Esophagus squamous epithelium (tissue), 5 donors: ENCODE results near the gene BNC2. TPM values are rescaled to one million over a fixed set of nuclear protein-coding genes. Genes with fewer than 3 reads are reported as not detected.

Source experiments
- DNase-seq: peaks from one replicate; lab custom pipeline; 2025; lab: John Stamatoyannopoulos, UW
- H3K27ac ChIP-seq, 4 donors: fragments of 200-600 bp; sonication (generic); one replicate each; pipeline ENCODE4 v1.5.1; 2016 to 2019; ENCODE audit warnings: mild to moderate bottlenecking in 1 of 4
- H3K27me3 ChIP-seq, 4 donors: fragments of 200-600 bp; sonication (generic); 1 replicate in 3 of 4; 2 replicates in 1 of 4; pipeline versions ENCODE4 v1.5.1 to v1.6.0; 2017 to 2021; ENCODE audit warnings: antibody characterized with exemption in 1 of 4
- H3K36me3 ChIP-seq, 3 donors: fragments of 200-600 bp; sonication (generic); one replicate each; pipeline ENCODE4 v1.5.1; 2016 to 2019
- H3K4me1 ChIP-seq, 3 donors: fragments of 200-600 bp; sonication (generic); one replicate each; pipeline ENCODE4 v1.5.1; 2017 to 2019
- H3K4me3 ChIP-seq, 4 donors: fragments of 200-600 bp; sonication (generic); 1 replicate in 3 of 4; 2 replicates in 1 of 4; pipeline ENCODE4 v1.5.1; 2016 to 2019; ENCODE audit warnings: mild to moderate bottlenecking in 2 of 4, moderate library complexity in 1 of 4
- H3K9me3 ChIP-seq, 3 donors: fragments of 200-600 bp; sonication (generic); one replicate each; pipeline ENCODE4 v1.5.1; 2016 to 2019
- CTCF ChIP-seq, 6 experiments: fragments of 450-650 bp in 4 of 6; fragments of 200-600 bp in 2 of 6; sonication (generic) in 2 of 6; IDR thresholded peaks; one replicate each; pipeline ENCODE4 v1.5.1; 2016 to 2019; ENCODE audit warnings: antibody characterized with exemption in 6 of 6, mild to moderate bottlenecking in 4 of 6, moderate library complexity in 4 of 6
- POLR2A ChIP-seq, 4 donors: fragments of 450-650 bp; IDR thresholded peaks; one replicate each; pipeline ENCODE4 v1.6.1; 2017; ENCODE audit warnings: antibody characterized with exemption in 4 of 4, mild to moderate bottlenecking in 4 of 4, moderate library complexity in 3 of 4
- WGBS, 2 donors: methylation state at CpG; one replicate each; pipeline ENCODE4 v1.1.5; 2018; 5-methylcytosine and 5-hydroxymethylcytosine counted together
- intact Hi-C: fragments of 100-400 bp; cut with DNase I; formaldehyde crosslinking; loops from one replicate; pipeline ENCODE4 v1.15.0; 2022
- total RNA-seq, 4 donors: library from RNA; depleted of rRNA; stranded (reverse); fragments of >200 nt; gene quantifications; one replicate each; pipeline ENCODE4 v1.1.0, GENCODE V29; 2016
- donor health status: DM: yes; HTN: yes; CAD: no.

Gene BNC2
- total RNA-seq, 4 donors from 2014 or later: 3.6 to 41.8 (median 8.5) TPM

- DNase-seq: no peak
- intact Hi-C loops: no loop called here
- H3K27ac ChIP-seq: no peak overlapping the region
- no peaks in the 10 kb centered on the region for H3K27me3 ChIP-seq
- peaks cover 0 to 28% (median 8%) of the 10 kb centered on the region in 3 donors for H3K4me1 ChIP-seq
- WGBS, 2 donors: 56 to 70% methylated on average over 3 of the region's 3 CpGs
- no peaks in the 10 kb centered on the region for H3K36me3 ChIP-seq
- TF ChIP-seq CTCF (IDR thresholded peaks at IDR 0.05) (no peak), POLR2A (IDR thresholded peaks at IDR 0.05) (no peak)
- H3K4me3 ChIP-seq: no peak overlapping the region
- no peaks in the 10 kb centered on the region for H3K9me3 ChIP-seq
Observed at GRCh38 chr9:16833296-16833835, 37.1 kb downstream of the BNC2 start.

GRCh38 chr9:16832101-16832500 lies 38.4 kb downstream of the BNC2 start:
- TF ChIP-seq CTCF (IDR thresholded peaks at IDR 0.05) (no peak), POLR2A (IDR thresholded peaks at IDR 0.05) (no peak)
- intact Hi-C loops: no loop called here
- Histone ChIP-seq H3K4me3 (no peak overlapping the region), H3K9me3 (no peaks in the 10 kb centered on the region), H3K27ac (no peak overlapping the region), H3K4me1 (peaks cover 0 to 40% (median 8%) of the 10 kb centered on the region in 3 donors), H3K27me3 (no peaks in the 10 kb centered on the region), H3K36me3 (no peaks in the 10 kb centered on the region)
- DNase-seq: no peak
- 92 to 94% methylated on average over 3 of the region's 3 CpGs for WGBS, 2 donors

GRCh38 chr9:16830806-16831205 lies 39.7 kb downstream of the BNC2 start:
- Histone ChIP-seq H3K9me3 (no peaks in the 10 kb centered on the region), H3K27ac (peak overlapping the region in 1 of 4 donors; percentile 57), H3K4me1 (peaks cover 0 to 53% (median 11%) of the 10 kb centered on the region in 3 donors), H3K4me3 (no peak overlapping the region), H3K36me3 (no peaks in the 10 kb centered on the region), H3K27me3 (no peaks in the 10 kb centered on the region)
- DNase-seq: no peak
- intact Hi-C loops: no loop called here
- TF ChIP-seq POLR2A (IDR thresholded peaks at IDR 0.05): no peak
- no peak for TF ChIP-seq CTCF (IDR thresholded peaks at IDR 0.05)
- 32 to 39% methylated on average over 4 of the region's 4 CpGs for WGBS, 2 donors

- intact Hi-C loops: no loop called here
- Histone ChIP-seq H3K9me3 (no peaks in the 10 kb centered on the region), H3K4me3 (peak overlapping the region; percentile 27 to 64 (median 50)), H3K36me3 (no peaks in the 10 kb centered on the region), H3K27ac (peak overlapping the region; percentile 54 to 85 (median 80)), H3K27me3 (no peaks in the 10 kb centered on the region), H3K4me1 (peaks cover 0 to 75% (median 30%) of the 10 kb centered on the region in 3 donors)
- TF ChIP-seq POLR2A (IDR thresholded peaks at IDR 0.05) (no peak), CTCF (IDR thresholded peaks at IDR 0.05) (no peak)
- DNase-seq: no peak
- WGBS, 2 donors: 5 to 17% methylated on average over 21 to 29 of the region's 30 CpGs
Observed at GRCh38 chr9:16828340-16829281, 41.9 kb downstream of the BNC2 start.
